GM19238 (cell line): ENCODE data around the gene NUDT6.
"Not testable (repeated sequence)": the region's sequence is repeated elsewhere in the genome, so short reads cannot be mapped to it uniquely, and the experiment has no call there.

Experiments used
- DNase-seq: peaks from one replicate; pipeline ENCODE4 v3.0.0; 2011; ENCODE audit warnings: low spot score; ENCODE audit not compliant: insufficient read length

The NUDT6 gene

GRCh38 chr4:122875949-122876348, 46.4 kb downstream of the NUDT6 start:
- DNase-seq: no peak

- DNase-seq: no peak
Observed at GRCh38 chr4:122873821-122874593, 48.4 kb downstream of the NUDT6 start.

DNA sequence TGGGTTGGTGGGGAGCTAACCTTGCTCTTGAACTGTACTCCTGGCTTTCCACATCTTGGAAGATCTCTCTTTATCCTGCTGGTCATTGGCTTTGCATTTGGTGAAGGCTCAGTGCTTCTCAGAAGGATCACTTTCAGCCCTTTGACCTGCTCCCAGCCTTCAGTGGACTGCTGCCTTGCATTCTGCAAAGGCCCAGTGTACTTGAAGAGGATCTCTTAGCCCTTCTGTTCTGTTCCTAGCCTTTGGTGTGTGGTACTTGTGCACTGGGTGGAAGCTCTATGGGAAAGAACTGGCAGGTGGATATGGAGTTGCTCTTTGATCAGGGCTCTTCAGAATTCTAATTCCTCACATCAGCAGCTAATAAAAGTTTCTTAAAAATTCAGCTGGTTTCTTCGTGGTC, 49.3 kb downstream of the NUDT6 start:
- no peak for DNase-seq

DNA sequence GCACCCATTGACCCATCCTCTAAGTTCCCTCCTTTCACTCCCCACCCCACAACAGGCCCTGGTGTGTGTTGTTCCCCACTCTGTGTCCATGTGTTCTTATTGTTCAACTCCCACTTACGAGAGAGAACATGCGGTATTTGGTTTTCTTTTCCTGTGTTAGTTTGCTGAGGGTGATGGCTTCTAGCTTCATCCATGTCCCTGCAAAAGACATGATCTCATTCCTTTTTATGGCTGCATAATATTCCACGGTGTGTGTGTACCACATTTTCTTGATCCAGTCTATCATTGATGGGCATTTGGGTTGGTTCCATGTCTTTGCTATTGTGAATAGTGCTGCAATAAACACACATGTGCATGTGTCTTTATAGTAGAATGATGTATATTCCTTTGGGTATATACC, 54.2 kb downstream of the NUDT6 start:
- not testable (repeated sequence) for DNase-seq

GRCh38 chr4:122865425-122865824, 57.0 kb downstream of the NUDT6 start:
- no peak for DNase-seq

GRCh38 chr4:122863639-122864038, 58.8 kb downstream of the NUDT6 start:
- no peak for DNase-seq

GRCh38 chr4:122861172-122861943, 61.0 kb downstream of the NUDT6 start:
- no peak for DNase-seq

GRCh38 chr4:122858705-122859104, 63.7 kb downstream of the NUDT6 start:
- no peak for DNase-seq

GRCh38 chr4:122857160-122857559, 65.2 kb downstream of the NUDT6 start:
- DNase-seq: no peak

- DNase-seq: no peak
Observed at GRCh38 chr4:122855353-122855890, 67.0 kb downstream of the NUDT6 start.

DNA sequence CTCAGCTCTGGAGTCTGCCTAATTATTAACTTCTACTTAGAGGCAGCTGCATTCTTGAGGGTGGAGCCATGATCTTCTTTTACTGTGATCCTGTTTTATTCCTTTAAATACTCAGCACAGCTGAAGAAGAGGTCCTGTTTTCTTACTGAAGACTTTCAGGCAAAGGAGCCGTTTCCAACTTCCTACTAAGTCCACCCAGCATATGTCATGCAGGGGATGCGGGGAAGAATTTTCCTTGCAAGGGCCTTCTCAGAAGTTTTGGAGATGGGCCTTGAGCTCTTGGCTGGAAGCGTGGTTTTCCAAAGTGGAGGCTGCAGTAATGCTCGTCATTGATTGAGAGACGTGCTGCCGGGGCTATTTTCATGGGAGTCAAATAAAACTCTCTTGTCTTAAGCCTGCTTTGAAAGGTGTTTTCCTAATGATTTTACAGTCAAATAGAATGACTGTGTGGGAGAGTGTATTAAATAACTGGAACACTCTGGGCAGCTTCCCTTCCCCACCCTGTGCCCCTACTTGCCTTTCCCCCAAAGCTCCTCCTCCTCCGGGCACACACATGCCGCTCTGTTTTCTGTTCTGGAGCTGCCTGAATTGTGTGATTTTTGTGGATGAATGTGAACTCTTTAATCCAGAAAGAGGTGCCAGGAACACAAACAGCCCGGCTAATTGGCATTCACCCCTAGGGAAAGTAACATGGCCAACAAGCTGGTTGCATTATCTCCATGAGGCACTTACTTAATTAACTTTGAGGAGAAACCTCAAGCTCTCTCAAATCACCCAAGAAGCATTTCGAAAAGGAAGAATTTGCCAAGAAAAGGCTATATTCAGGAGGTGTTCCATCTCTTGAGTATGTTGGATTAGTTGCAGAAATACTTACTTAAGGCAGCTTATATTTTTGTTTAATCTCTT, 67.7 kb downstream of the NUDT6 start:
- no peak for DNase-seq

GRCh38 chr4:122851568-122851967, 70.8 kb downstream of the NUDT6 start:
- DNase-seq: no peak

- not testable (repeated sequence) for DNase-seq
Observed at GRCh38 chr4:122849789-122850188, 72.6 kb downstream of the NUDT6 start.

DNA sequence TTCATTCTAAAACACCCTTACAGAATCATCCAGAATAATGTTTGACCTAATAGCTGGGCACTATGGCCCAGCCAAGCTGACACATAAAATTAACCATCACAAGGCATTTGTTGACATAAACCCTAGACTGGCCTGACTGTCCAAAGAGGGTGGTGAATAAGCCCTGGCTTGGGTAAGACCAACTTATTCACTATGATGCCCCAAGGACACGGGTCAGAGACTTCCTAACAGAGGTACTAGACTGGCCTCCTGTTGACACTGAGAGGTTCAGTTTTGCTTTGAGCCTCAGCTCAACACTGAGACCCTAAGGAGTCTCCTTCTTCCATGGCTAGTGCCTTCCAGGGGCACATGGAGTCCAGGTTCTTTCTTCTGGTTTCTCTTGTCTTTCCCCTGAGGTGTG, 74.5 kb downstream of the NUDT6 start:
- no peak for DNase-seq

- DNase-seq: no peak
Observed at GRCh38 chr4:122845760-122846159, 76.6 kb downstream of the NUDT6 start.

DNA sequence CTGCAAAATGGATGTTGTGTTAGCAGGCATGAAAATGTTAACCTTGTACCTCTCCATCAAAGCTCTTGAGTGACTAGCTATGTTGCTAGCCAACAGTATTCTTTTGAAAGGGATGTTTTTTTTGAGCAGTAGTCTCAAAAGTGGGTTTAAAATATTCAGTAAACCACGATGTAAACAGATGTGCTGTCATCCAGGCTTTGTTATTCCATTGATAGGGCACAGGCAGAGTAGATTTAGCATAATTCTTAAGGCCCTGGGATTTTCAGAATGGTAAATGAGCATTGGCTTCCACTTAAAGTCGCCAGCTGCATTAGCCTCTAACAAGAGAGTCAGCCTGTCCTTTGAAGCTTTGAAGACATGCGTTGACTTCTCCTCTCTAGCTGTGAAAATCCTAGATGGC, 77.3 kb downstream of the NUDT6 start:
- DNase-seq: no peak

- DNase-seq: not testable (repeated sequence)
Observed at GRCh38 chr4:122844391-122844790, 78.0 kb downstream of the NUDT6 start.

- DNase-seq: no peak
Observed at GRCh38 chr4:122842984-122843531, 79.3 kb downstream of the NUDT6 start.
